Muscle of arm (tissue), 12 donors: Measurements from ENCODE around the gene POLR3K. TPM values are rescaled to one million over a fixed set of nuclear protein-coding genes. Genes with fewer than 3 reads are reported as not detected.
"Not testable (repeated sequence)": the region's sequence is repeated elsewhere in the genome, so short reads cannot be mapped to it uniquely, and the experiment has no call there.

ENCODE experiments used
- DNase-seq: peaks from one replicate; pipeline ENCODE4 v3.0.0-alpha.2; 2013
- polyA plus RNA-seq, 12 donors: library from polyadenylated mRNA; unstranded; fragments of 120-200 nt; gene quantifications; one replicate each; pipeline ENCODE4 v1.2.1, GENCODE V29; 2013; ENCODE audit not compliant: insufficient read length in 12 of 12

Gene POLR3K
- polyA plus RNA-seq, 12 donors = 6.0 to 13.5 (median 7.8) TPM; not detected in 1

- not testable (repeated sequence) for DNase-seq
Observed at GRCh38 chr16:25926-26348, 27.5 kb downstream of the POLR3K start.

DNA sequence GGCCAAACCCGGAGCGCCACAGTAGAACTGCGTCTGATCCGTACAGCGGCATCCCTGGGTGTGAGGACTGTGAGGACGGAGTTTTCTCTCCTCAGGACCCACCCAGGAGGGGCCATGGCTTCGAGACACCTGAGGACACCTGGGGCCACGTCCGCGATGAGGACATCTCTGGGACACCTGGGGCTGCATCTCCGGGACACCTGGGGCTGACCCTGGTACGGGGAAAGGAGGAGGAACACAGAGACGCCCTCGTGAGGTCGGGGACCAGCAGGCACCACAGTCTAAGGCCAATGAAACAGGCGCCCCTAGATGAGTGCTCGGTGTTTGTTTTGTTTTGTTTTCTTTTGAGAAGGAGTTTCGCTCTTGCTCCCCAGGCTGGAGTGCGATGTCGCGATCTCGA is 29.3 kb downstream of the POLR3K start:
- DNase-seq = not testable (repeated sequence)

DNA sequence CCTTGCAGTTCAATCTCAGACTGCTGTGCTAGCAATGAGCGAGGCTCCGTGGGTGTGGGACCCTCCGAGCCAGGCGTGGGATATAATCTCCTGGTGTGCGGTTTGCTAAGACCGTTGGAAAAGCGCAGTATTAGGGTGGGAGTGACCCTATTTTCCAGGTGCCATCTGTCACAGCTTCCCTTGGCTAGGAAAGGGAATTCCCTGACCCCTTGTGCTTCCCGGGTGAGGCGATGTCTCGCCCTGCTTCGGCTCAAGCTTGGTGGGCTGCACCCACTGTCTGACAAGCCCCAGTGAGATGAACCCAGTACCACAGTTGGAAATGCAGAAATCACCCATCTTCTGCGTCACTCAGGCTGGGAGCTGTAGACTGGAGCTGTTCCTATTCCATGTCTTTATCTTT is 32.5 kb downstream of the POLR3K start:
- DNase-seq = not testable (repeated sequence)

GRCh38 chr16:17062-17765 is 36.2 kb downstream of the POLR3K start:
- not testable (repeated sequence) for DNase-seq

GRCh38 chr16:10772-11171 is 42.6 kb downstream of the POLR3K start:
- not testable (repeated sequence) for DNase-seq

DNA sequence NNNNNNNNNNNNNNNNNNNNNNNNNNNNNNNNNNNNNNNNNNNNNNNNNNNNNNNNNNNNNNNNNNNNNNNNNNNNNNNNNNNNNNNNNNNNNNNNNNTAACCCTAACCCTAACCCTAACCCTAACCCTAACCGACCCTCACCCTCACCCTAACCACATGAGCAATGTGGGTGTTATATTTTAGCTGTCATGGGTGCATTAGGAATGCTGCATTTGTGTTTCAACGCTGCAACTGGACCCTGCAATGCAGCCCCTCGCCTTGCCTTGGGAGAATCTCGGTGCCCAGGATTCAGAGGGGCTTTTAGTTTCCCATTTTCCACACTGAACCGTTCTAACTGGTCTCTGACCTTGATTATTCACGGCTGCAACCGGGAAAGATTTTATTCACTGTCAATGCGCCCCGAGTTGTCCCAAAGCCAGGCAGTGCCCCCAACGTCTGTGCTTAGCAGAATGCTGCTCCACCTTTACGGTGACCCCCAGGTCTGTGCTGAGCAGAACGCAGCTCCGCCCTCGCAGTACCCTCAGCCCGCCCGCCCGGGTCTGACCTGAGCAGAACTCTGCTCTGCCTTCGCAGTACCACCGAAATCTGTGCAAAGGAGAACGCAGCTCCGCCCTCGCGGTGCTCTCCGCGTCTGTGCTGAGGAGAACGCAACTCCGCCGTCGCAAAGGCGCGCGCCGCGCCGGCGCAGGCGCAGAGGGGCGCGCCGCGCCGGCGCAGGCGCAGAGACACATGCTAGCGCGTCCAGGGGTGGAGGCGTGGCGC is 43.3 kb downstream of the POLR3K start:
- DNase-seq = no peak

Other genes starting within 250 kb of the POLR3K start
- gene SNRNP25, start 220 bp upstream of the POLR3K start, polyA plus RNA-seq = 10 to 100 TPM in 11 of 12 donors, not detected in 1; 19.6 to 39.7 (median 23.7) TPM
- gene RHBDF1, start 19.0 kb upstream of the POLR3K start, polyA plus RNA-seq = 10 to 100 TPM in 11 of 12 donors, not detected in 1; 31.2 to 66.9 (median 42.5) TPM
- gene MPG, start 24.6 kb upstream of the POLR3K start, polyA plus RNA-seq = 10 to 100 TPM in 11 of 12 donors, not detected in 1; 16.8 to 38.1 (median 24.6) TPM
- gene NPRL3, start 85.1 kb upstream of the POLR3K start, polyA plus RNA-seq = 10 to 100 TPM in 11 of 12 donors, not detected in 1; 22.2 to 38.6 (median 24.9) TPM
- 10 to 100 TPM in 2 of 12 donors, 1 to 10 TPM in 7, under 1 TPM in 1, not detected in 2; 0.39 to 18.1 (median 2.9) TPM for gene HBZ, start 99.0 kb upstream of the POLR3K start, polyA plus RNA-seq
- 10 to 100 TPM in 4 of 12 donors, 1 to 10 TPM in 6, not detected in 2; 1.5 to 22.3 (median 6.9) TPM for gene HBM, start 112.4 kb upstream of the POLR3K start, polyA plus RNA-seq
- gene HBA2, start 119.3 kb upstream of the POLR3K start, polyA plus RNA-seq = over 10,000 TPM in 1 of 12 donors, 1,000 to 10,000 TPM in 9, 100 to 1,000 TPM in 1, not detected in 1; 758 to 11,097 (median 3,094) TPM
- over 10,000 TPM in 1 of 12 donors, 1,000 to 10,000 TPM in 9, 100 to 1,000 TPM in 2; 512 to 13,335 (median 2,461) TPM for gene HBA1, start 123.1 kb upstream of the POLR3K start, polyA plus RNA-seq
- 1 to 10 TPM in 3 of 12 donors, under 1 TPM in 7, not detected in 2; 0.35 to 5.6 (median 0.67) TPM for gene HBQ1, start 126.9 kb upstream of the POLR3K start, polyA plus RNA-seq
- 100 to 1,000 TPM in 2 of 12 donors, 10 to 100 TPM in 9, not detected in 1; 52.4 to 116 (median 67.1) TPM for gene LUC7L, start 175.8 kb upstream of the POLR3K start, polyA plus RNA-seq
- gene FAM234A, start 181.2 kb upstream of the POLR3K start, polyA plus RNA-seq = 10 to 100 TPM in 11 of 12 donors, not detected in 1; 26.7 to 74.6 (median 38.5) TPM
- 1 to 10 TPM in 8 of 12 donors, under 1 TPM in 3, not detected in 1; 0.59 to 9.0 (median 1.2) TPM for gene RGS11, start 222.3 kb upstream of the POLR3K start, polyA plus RNA-seq
- 1 to 10 TPM in 3 of 12 donors, under 1 TPM in 6, not detected in 3; 0.53 to 2.4 (median 0.93) TPM for gene ARHGDIG, start 227.0 kb upstream of the POLR3K start, polyA plus RNA-seq
- 1 to 10 TPM in 4 of 12 donors, under 1 TPM in 6, not detected in 2; 0.27 to 2.4 (median 0.75) TPM for gene PDIA2, start 229.6 kb upstream of the POLR3K start, polyA plus RNA-seq